HEK293T (cell line): ENCODE measurements around the gene MSMB.
"Not testable (repeated sequence)": the region's sequence is repeated elsewhere in the genome, so short reads cannot be mapped to it uniquely, and the experiment has no call there.

Source experiments
- FOXA1 ChIP-seq: fragments of 450-650 bp; IDR thresholded peaks from 2 replicates; pipeline ENCODE4 v1.6.1; 2016; ENCODE audit warnings: mild to moderate bottlenecking
- FOXK2 ChIP-seq: fragments of 450-650 bp; IDR thresholded peaks from 2 replicates; pipeline ENCODE4 v1.6.1; 2016; ENCODE audit warnings: mild to moderate bottlenecking
- HDGF ChIP-seq: fragments of 450-650 bp; IDR thresholded peaks from 2 replicates; pipeline ENCODE4 v1.6.1; 2017; ENCODE audit warnings: antibody characterized with exemption, borderline replicate concordance
- NFRKB ChIP-seq: fragments of 450-650 bp; IDR thresholded peaks from 2 replicates; pipeline ENCODE4 v1.6.1; 2016; ENCODE audit warnings: mild to moderate bottlenecking, moderate library complexity
- SP1 ChIP-seq: fragments of 450-650 bp; IDR thresholded peaks from 2 replicates; pipeline ENCODE4 v1.6.1; 2017
- SUZ12 ChIP-seq: fragments of 450-650 bp; IDR thresholded peaks from 2 replicates; pipeline ENCODE4 v1.6.1; 2016; ENCODE audit warnings: mild to moderate bottlenecking
- TARDBP ChIP-seq: fragments of 450-650 bp; IDR thresholded peaks from 2 replicates; pipeline ENCODE4 v1.6.1; 2016
- TF ChIP-seq, protein P1 (sequence below): fragments of 450-650 bp; IDR thresholded peaks from 2 replicates; pipeline ENCODE4 v1.6.1; 2016

DNA sequence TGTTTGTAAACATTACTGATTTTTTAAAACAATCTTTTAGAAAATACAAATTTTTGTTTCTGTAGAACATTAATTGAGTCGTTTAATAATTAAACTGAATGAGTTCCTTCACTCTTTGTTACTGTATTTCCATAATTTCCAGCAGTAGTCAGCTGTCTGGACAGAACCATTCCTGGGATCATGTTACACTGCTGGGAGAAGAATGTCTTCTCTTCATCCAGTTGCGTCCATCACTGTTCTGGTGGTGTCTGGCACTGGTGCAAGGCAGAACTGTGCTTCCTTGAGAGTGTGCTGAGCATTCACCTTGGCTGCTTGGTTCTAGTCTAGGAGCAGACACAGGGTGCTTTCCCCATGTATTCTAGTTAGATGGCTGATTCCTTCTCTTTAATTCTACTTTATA lies 61.6 kb downstream of the MSMB start:
- TF ChIP-seq NFRKB, SP1, SUZ12, FOXA1, HDGF, TARDBP, FOXK2: not testable (repeated sequence)
- TF ChIP-seq, protein P1, sequence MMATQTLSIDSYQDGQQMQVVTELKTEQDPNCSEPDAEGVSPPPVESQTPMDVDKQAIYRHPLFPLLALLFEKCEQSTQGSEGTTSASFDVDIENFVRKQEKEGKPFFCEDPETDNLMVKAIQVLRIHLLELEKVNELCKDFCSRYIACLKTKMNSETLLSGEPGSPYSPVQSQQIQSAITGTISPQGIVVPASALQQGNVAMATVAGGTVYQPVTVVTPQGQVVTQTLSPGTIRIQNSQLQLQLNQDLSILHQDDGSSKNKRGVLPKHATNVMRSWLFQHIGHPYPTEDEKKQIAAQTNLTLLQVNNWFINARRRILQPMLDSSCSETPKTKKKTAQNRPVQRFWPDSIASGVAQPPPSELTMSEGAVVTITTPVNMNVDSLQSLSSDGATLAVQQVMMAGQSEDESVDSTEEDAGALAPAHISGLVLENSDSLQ, result not testable (repeated sequence)
